Uterus (tissue), 4 donors: ENCODE results near the gene CTTNBP2. TPM values are rescaled to one million over a fixed set of nuclear protein-coding genes. Genes with fewer than 3 reads are reported as not detected.

Experiments
- DNase-seq, 2 donors: peaks; one replicate each; pipeline ENCODE4 v3.0.0-alpha.2; 2019 to 2020
- H3K27ac ChIP-seq, 2 donors: fragments of 200-600 bp; sonication (generic); 1 replicate in 1 of 2; 2 replicates in 1 of 2; pipeline ENCODE4 v1.5.1; 2016 to 2018
- H3K27me3 ChIP-seq, 2 donors: fragments of 200-600 bp; sonication (generic); one replicate each; pipeline ENCODE4 v1.5.1; 2018 to 2019; ENCODE audit warnings: control low read depth in 1 of 2
- H3K36me3 ChIP-seq, 2 donors: fragments of 200-600 bp; sonication (generic); one replicate each; pipeline ENCODE4 v1.5.1; 2019; ENCODE audit warnings: control low read depth in 1 of 2
- H3K4me1 ChIP-seq, 2 donors: fragments of 200-600 bp; sonication (generic); one replicate each; pipeline ENCODE4 v1.5.1; 2018 to 2019; ENCODE audit warnings: control low read depth in 1 of 2
- H3K4me3 ChIP-seq, 2 donors: fragments of 200-600 bp; sonication (generic); 1 replicate in 1 of 2; 2 replicates in 1 of 2; pipeline ENCODE4 v1.5.1; 2018 to 2019; ENCODE audit warnings: mild to moderate bottlenecking in 1 of 2
- H3K9me3 ChIP-seq, 2 donors: fragments of 200-600 bp; sonication (generic); one replicate each; pipeline ENCODE4 v1.5.1; 2019; ENCODE audit warnings: control low read depth in 1 of 2
- POLR2A ChIP-seq, 2 donors: fragments of 450-650 bp; IDR thresholded peaks; one replicate each; pipeline ENCODE4 v1.6.1; 2016; ENCODE audit warnings: antibody characterized with exemption in 2 of 2, mild to moderate bottlenecking in 1 of 2, moderate library complexity in 1 of 2
- intact Hi-C: fragments of 100-400 bp; cut with DNase I; formaldehyde crosslinking; loops from one replicate; pipeline ENCODE4 v1.15.1; 2023; ENCODE audit warnings: low total_unique reads
- total RNA-seq, 4 donors: library from RNA; depleted of rRNA in 3 of 4; stranded (reverse); fragments of >200 nt in 3 of 4; gene quantifications; one replicate each; pipeline versions ENCODE4 v1.1.0 to v1.2.4, GENCODE V29; 2014 to 2023
- TF ChIP-seq, protein P1 (sequence below), 4 experiments: fragments of 200-600 bp in 2 of 4; fragments of 450-650 bp in 2 of 4; sonication (generic) in 2 of 4; IDR thresholded peaks; one replicate each; pipeline ENCODE4 v1.5.1; 2016 to 2019; ENCODE audit warnings: antibody characterized with exemption in 4 of 4, mild to moderate bottlenecking in 2 of 4, moderate library complexity in 1 of 4
- donor health status: DM: yes; HTN: yes; CAD: no.

CTTNBP2 gene
- total RNA-seq, 4 donors from 2014 or later = 16.4 to 87.9 (median 35.0) TPM

- no peak overlapping the region for H3K4me3 ChIP-seq
- H3K27ac ChIP-seq = no peak overlapping the region
- H3K4me1 ChIP-seq = no peaks in the 10 kb centered on the region
- TF ChIP-seq, protein P1, sequence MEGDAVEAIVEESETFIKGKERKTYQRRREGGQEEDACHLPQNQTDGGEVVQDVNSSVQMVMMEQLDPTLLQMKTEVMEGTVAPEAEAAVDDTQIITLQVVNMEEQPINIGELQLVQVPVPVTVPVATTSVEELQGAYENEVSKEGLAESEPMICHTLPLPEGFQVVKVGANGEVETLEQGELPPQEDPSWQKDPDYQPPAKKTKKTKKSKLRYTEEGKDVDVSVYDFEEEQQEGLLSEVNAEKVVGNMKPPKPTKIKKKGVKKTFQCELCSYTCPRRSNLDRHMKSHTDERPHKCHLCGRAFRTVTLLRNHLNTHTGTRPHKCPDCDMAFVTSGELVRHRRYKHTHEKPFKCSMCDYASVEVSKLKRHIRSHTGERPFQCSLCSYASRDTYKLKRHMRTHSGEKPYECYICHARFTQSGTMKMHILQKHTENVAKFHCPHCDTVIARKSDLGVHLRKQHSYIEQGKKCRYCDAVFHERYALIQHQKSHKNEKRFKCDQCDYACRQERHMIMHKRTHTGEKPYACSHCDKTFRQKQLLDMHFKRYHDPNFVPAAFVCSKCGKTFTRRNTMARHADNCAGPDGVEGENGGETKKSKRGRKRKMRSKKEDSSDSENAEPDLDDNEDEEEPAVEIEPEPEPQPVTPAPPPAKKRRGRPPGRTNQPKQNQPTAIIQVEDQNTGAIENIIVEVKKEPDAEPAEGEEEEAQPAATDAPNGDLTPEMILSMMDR (IDR thresholded peaks at IDR 0.05) = no peak
- no peak for TF ChIP-seq POLR2A (IDR thresholded peaks at IDR 0.05)
- H3K9me3 ChIP-seq = no peaks in the 10 kb centered on the region
- no peaks in the 10 kb centered on the region for H3K36me3 ChIP-seq
- intact Hi-C loops = no loop called here
- DNase-seq = no peak
- no peaks in the 10 kb centered on the region for H3K27me3 ChIP-seq
These were observed 61.5 kb downstream of the CTTNBP2 start for GRCh38 chr7:117811696-117812095.

- no peak for DNase-seq
- no peak overlapping the region for H3K27ac ChIP-seq
- no peak overlapping the region for H3K4me3 ChIP-seq
- H3K4me1 ChIP-seq = no peaks in the 10 kb centered on the region
- no peaks in the 10 kb centered on the region for H3K9me3 ChIP-seq
- no peaks in the 10 kb centered on the region for H3K36me3 ChIP-seq
- intact Hi-C loops = no loop called here
- no peaks in the 10 kb centered on the region for H3K27me3 ChIP-seq
- TF ChIP-seq, protein P1 (IDR thresholded peaks at IDR 0.05) = no peak
- TF ChIP-seq POLR2A (IDR thresholded peaks at IDR 0.05) = no peak
These were observed 62.4 kb downstream of the CTTNBP2 start for GRCh38 chr7:117810642-117811512.

DNA sequence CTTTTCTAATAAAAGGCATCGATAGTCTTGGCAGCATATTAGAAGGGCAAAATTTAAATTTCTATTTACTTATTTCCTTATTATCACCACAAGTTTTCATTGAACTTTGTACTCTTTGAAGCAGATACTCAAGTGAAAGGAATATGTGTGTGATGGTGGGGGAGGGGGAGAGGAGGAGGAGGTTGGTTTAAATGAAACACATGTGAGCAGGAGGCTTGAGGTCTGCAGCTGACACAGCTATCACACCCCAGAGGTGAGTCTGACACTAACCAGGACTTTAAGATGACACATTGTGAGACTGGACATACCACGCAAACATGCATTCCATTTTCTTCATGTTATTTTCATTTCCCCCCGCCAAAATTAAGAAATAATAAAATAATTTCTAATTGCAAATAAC, 63.3 kb downstream of the CTTNBP2 start:
- Histone ChIP-seq H3K27ac (no peak overlapping the region), H3K27me3 (no peaks in the 10 kb centered on the region), H3K36me3 (no peaks in the 10 kb centered on the region), H3K4me3 (no peak overlapping the region), H3K9me3 (no peaks in the 10 kb centered on the region), H3K4me1 (no peaks in the 10 kb centered on the region)
- DNase-seq = no peak
- intact Hi-C loops = no loop called here
- TF ChIP-seq, protein P1 (IDR thresholded peaks at IDR 0.05) = no peak
- no peak for TF ChIP-seq POLR2A (IDR thresholded peaks at IDR 0.05)

GRCh38 chr7:117808910-117809705, 64.1 kb downstream of the CTTNBP2 start:
- DNase-seq = no peak
- no peaks in the 10 kb centered on the region for H3K36me3 ChIP-seq
- no peak overlapping the region for H3K4me3 ChIP-seq
- H3K9me3 ChIP-seq = no peaks in the 10 kb centered on the region
- peak overlapping the region in 1 of 2 donors; percentile 28 for H3K27ac ChIP-seq
- H3K27me3 ChIP-seq = no peaks in the 10 kb centered on the region
- TF ChIP-seq, protein P1 (IDR thresholded peaks at IDR 0.05) = no peak
- no peak for TF ChIP-seq POLR2A (IDR thresholded peaks at IDR 0.05)
- intact Hi-C loops = no loop called here
- H3K4me1 ChIP-seq = no peaks in the 10 kb centered on the region

GRCh38 chr7:117808341-117808757, 64.9 kb downstream of the CTTNBP2 start:
- Histone ChIP-seq H3K27ac (peak overlapping the region in 1 of 2 donors; percentile 28), H3K27me3 (no peaks in the 10 kb centered on the region), H3K9me3 (no peaks in the 10 kb centered on the region), H3K36me3 (no peaks in the 10 kb centered on the region), H3K4me1 (no peaks in the 10 kb centered on the region), H3K4me3 (no peak overlapping the region)
- TF ChIP-seq, protein P1 (IDR thresholded peaks at IDR 0.05) = no peak
- TF ChIP-seq POLR2A (IDR thresholded peaks at IDR 0.05) = no peak
- intact Hi-C loops = no loop called here
- DNase-seq = peak; percentile 45 to 52
